Neural progenitor cell (in vitro differentiated cells): Measurements from ENCODE around the gene MRPS6.

Experiments
- CTCF ChIP-seq: fragments of 200-600 bp; sonication (generic); IDR thresholded peaks from 2 replicates; pipeline ENCODE4 v1.5.1; 2017; ENCODE audit warnings: antibody characterized with exemption, mild to moderate bottlenecking
- EZH2 ChIP-seq: fragments of 200-600 bp; sonication (generic); IDR thresholded peaks from 2 replicates; pipeline ENCODE4 v1.6.1; 2017; ENCODE audit warnings: antibody characterized with exemption, mild to moderate bottlenecking, moderate library complexity
- EZH2phosphoT487 ChIP-seq: fragments of 200-600 bp; sonication (generic); IDR thresholded peaks from 2 replicates; pipeline ENCODE4 v1.6.1; 2017; ENCODE audit warnings: antibody characterized with exemption

GRCh38 chr21:34132926-34133325, 59.5 kb downstream of the MRPS6 start:
- TF ChIP-seq EZH2 (no peak), CTCF (no peak), EZH2phosphoT487 (no peak)
